Measurements from ENCODE around the gene NAALADL2.
"Not testable (repeated sequence)": the region's sequence is repeated elsewhere in the genome, so short reads cannot be mapped to it uniquely, and the experiment has no call there.

Gene NAALADL2

GRCh38 chr3:175764722-175765121 lies 905.6 kb downstream of the NAALADL2 start:
- no peak for DNase-seq (ENCODE audit: low read depth)

- DNase-seq (ENCODE audit: low read depth) = no peak
Measured at GRCh38 chr3:175770426-175770825, 911.3 kb downstream of the NAALADL2 start.

- DNase-seq (ENCODE audit: low read depth) = no peak
Measured at GRCh38 chr3:175777495-175777894, 918.4 kb downstream of the NAALADL2 start.

DNA sequence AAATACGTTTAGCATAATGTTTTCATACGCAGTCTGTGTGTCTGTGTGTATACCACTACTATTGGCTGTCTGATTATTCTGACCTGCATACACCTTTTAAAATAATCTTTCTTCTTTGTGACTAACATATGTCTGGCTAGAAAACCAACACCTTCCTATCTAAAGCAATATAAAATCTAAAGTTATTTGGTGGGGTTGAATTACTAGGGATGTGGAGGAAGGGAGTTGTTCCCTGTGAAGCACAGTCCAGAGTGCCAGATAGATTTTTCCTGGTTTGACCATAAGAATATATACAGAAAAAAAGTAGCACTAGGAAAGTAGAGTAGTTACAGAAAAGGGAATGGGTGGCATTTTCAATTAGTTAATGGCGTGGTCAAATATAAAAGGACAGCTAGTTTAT lies 918.8 kb downstream of the NAALADL2 start:
- DNase-seq (ENCODE audit: low read depth) = no peak

DNA sequence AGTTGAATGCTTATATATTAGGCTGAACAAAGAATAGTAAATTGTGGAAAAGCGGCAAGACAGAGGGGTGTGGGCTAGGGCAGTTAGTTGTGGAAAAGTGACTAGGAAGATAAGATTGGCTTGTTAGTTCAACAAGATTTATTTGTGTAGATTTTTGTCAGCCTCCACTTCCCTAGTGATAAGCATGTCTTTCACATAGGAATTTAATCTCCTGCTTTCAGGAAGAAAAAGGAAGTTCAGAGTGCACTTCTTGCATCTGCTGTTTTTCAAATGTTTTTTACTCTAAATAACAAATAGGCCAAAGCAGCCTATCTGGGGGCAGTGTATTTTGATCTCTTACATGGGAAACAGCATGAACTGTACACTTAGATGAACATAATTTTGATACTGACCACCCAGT lies 919.9 kb downstream of the NAALADL2 start:
- DNase-seq (ENCODE audit: low read depth) = no peak

GRCh38 chr3:175787109-175787508 lies 928.0 kb downstream of the NAALADL2 start:
- not testable (repeated sequence) for DNase-seq (ENCODE audit: low read depth)

DNA sequence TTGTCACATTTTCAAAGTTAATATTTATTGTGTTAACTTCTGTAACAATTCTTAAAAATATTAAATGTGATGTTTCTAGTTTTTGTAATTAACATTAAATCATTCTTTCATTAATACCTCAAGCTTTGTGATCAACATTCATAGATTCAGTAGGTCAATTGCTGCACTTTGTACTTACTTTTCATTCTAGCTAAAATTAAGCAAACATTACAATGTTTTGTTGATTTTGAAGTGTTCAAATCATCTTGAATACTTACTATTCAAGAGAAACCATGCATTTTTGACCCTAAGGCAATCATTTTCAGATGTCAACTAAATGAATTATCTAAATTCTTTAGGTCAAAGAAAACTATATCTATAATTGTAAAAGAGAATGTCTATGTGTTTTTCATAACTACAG lies 933.1 kb downstream of the NAALADL2 start:
- no peak for DNase-seq (ENCODE audit: low read depth)

DNA sequence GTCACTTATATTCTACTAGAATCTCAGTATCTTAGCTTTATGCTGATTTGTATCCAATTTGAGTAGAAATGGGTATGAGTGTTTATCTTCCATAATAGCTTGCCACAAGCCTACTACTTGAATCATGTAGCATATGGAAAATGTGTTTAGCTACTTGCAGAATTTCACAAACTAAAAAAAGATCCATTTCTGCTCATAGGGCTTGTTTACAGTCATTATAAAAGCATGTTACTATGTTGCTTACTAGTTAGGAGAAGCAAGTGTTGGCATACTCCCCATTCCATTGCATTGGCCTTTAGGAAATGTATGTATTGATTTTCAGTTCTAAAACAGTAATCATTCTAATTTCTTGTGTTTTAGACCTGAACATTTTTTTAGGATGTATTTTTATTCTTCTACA lies 939.2 kb downstream of the NAALADL2 start:
- DNase-seq (ENCODE audit: low read depth) = no peak

DNA sequence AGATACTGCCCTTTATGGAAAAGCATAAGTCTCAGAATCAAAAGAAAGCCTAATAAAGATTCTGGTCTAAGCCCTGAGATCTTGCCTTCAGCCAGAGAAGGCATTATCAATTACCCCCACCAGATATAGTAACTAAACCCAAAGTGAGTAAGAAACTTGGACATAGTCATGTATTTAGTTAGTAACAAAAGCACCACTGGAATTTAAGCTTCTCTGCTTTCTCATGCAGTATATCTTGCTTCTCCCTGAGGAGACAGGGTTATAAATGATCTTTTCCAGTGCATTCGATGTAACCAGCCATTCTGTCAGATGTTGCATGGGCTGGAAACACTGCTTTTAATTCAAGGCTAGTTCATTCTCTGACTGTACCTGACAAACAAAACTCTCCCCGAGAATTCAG lies 946.7 kb downstream of the NAALADL2 start:
- no peak for DNase-seq (ENCODE audit: low read depth)

DNA sequence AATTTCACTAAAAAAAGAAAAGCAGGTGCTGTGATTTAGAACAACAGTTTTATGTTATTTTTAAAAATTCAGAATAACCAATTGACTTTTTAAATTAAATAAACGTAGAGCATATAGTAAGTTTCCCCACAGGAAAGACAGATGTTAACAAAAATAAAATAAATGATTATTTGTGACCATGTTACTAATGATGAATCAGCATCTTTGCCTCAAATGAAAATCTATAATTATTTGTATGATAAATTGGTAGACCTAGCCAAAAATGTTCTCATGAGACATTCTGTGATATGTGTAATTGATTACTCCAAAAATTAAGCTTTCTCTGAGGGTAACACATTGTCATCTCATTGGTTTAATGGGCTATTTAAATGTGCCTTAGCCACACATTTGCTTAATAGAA lies 948.0 kb downstream of the NAALADL2 start:
- DNase-seq (ENCODE audit: low read depth) = no peak

DNA sequence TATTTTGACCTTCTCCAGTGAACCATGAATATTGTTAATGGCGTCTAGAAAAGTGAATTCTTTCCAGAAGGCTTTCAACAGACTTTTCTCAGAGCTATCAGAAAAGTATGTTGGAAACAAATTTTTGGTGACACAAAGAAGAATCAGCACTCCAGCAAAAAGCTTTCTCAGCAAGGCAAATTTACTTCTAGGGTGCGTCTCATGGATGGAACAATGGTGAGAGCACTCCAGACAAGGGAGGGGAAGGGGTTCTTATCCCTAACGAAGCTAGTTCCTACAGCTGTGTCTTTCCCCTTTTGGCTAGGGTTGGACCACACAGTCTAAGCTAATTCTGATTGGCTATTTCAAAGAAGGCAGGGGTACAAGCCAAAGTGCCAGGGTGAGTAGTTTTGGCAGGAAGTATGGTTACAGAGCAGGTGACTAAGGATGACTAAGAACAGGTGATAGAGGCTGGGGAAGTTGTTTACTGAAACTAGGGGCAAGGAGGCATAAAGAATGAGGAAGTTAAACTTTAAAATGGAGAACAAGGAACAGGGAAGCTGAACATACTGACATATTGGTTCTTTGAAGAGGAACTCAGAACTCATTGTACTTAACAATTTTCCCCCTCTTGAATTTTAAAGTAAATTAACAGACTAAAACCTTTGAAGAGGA lies 959.8 kb downstream of the NAALADL2 start:
- no peak for DNase-seq (ENCODE audit: low read depth)

- DNase-seq (ENCODE audit: low read depth) = not testable (repeated sequence)
Measured at GRCh38 chr3:175822766-175823491, 963.8 kb downstream of the NAALADL2 start.

DNA sequence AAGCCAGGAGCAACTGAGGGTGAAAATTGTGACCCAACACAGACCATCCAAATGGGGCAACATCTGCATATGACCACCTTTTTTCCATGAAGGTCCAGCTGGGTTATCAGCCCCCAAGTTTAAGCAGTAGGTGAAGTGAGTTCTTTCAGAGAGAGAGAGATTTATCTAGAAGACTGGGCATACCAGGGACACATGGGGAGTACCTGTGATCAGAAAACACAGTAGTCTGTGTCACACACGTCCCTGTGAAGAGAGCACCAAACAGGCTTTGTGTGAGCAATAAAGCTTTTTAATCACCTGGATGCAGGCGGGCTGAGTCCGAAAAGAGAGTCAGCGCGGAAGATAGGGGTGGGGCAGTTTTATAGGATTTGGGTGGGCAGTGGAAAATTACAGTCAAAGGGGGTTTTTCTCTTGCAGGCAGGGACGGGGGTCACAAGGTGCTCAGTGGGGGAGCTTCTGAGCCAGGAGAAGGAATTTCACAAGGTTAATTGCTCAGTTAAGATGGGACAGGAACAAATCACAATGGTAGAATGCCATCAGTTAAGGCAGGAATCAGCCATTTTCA lies 966.0 kb downstream of the NAALADL2 start:
- DNase-seq (ENCODE audit: low read depth) = not testable (repeated sequence)

DNA sequence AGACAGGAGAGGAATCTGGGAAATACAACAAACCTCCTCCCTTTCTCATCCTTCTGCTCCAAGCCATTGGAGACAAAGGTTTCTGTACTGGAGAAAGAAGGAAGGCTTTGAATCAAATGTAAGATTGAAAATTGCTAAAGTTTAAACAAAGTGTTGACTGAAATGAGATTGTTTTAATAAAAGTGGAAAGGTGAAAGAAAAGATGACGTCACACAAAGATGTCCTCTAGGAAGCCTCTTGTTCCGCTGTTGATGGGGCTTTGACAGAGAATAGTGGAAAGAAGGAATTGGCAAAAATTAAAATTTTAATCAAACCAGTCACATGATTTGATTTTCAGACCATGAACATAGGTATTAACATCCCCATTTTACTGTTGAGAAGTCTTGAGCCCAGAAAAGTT lies 967.6 kb downstream of the NAALADL2 start:
- DNase-seq (ENCODE audit: low read depth) = no peak

GRCh38 chr3:175829809-175830208 lies 970.7 kb downstream of the NAALADL2 start:
- not testable (repeated sequence) for DNase-seq (ENCODE audit: low read depth)

- not testable (repeated sequence) for DNase-seq (ENCODE audit: low read depth)
Measured at GRCh38 chr3:175835763-175836162, 976.6 kb downstream of the NAALADL2 start.

GRCh38 chr3:175836617-175837016 lies 977.5 kb downstream of the NAALADL2 start:
- no peak for DNase-seq (ENCODE audit: low read depth)

- DNase-seq (ENCODE audit: low read depth) = no peak
Measured at GRCh38 chr3:175837962-175838361, 978.8 kb downstream of the NAALADL2 start.

GRCh38 chr3:175839366-175840005 lies 980.4 kb downstream of the NAALADL2 start:
- DNase-seq (ENCODE audit: low read depth) = no peak

DNA sequence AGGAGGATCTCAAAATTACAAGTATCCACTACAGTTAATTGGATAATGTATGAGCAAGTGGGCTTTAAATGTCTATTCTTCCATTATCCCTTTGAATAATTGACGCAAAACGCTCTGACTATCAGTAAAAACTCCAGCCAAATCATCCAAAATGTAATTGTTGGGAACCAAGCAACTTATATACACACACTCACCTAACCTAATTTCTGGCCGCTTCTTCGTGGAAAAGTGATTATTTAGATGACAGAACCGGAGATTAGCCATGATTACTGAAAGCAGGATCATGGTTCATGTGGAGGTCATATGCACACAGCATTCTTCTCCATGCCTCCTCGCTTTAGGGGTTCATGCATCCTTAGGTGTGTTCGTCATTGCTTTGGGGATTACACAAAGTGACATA lies 992.4 kb downstream of the NAALADL2 start:
- no peak for DNase-seq (ENCODE audit: low read depth)

GRCh38 chr3:175852560-175852959 lies 993.4 kb downstream of the NAALADL2 start:
- DNase-seq (ENCODE audit: low read depth) = no peak

DNA sequence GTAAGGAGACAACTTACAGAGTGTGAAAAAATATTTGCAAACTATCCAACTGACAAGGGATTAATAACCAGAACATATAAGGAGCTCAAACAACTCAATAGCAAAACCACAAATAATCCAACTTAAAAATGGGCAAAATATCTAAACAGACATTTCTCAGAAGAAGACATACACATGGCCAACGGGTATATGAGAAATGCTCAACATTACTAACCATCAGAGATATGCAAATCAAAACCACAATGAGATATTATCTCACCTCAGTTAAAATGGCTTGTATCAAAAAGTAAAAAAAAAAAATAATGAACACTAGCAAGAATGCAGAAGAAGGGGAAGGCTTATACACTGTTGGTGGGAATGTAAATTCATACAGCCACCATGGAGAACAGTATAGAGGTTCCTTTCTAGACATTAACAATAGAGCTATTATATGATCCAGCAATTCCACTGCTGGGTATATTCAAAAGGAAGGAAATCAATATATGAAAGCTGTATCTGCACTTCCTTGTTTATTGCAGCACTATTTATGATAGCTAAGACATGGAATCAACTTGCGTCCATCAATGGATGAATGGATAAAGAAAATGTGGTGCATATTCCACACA lies 998.6 kb downstream of the NAALADL2 start:
- no peak for DNase-seq (ENCODE audit: low read depth)

Measured in stimulated activated CD8-positive, alpha-beta memory T cell treated with anti-CD3 and anti-CD28 coated beads, Interleukin-12 subunit alpha, Interleukin-12 subunit beta, amount 100 ng/mL, for 4 hours (primary cell).